Measurements from ENCODE around the gene HCK.

The HCK gene

DNA sequence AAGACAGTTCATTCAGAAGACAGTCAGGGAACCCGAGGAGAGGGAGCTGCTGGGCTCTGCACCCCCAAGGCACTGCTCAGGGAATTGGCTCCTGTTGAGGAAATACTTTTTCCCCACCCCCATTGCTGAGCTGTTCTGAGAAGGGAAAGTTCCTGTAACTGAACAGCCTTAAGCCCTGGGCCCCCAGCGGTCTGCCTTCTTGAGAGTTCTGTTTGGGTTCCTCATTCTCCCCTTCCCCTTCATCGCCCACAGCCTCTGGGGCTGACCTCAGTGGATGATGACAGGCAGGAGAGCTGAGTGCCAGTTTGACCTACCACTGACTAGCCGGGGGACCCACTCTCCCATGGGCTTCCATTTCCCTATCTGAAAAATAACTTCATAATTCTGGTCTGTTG lies 10.7 kb downstream of the HCK start:
- no peak for DNase-seq (ENCODE audit: low read depth)

DNA sequence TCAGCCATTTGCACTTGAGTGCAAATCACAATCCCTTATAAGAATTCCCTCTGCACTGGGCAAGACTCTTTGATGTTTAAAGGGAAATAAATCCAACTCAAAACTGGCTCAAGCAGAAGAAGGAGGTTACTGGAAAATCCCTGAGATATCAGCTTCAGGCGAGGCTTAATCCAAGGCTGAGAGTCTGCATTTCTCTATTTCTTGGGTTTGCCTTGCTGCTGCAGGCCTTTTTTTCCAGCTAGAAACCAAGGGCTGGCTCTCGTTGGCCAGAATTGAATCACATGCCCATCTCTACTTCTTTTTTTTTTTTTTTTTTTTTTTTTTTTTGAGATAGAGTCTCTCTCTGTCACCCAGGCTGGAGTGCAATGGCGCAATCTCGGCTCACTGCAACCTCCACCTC lies 11.7 kb downstream of the HCK start:
- no peak for DNase-seq (ENCODE audit: low read depth)

DNA sequence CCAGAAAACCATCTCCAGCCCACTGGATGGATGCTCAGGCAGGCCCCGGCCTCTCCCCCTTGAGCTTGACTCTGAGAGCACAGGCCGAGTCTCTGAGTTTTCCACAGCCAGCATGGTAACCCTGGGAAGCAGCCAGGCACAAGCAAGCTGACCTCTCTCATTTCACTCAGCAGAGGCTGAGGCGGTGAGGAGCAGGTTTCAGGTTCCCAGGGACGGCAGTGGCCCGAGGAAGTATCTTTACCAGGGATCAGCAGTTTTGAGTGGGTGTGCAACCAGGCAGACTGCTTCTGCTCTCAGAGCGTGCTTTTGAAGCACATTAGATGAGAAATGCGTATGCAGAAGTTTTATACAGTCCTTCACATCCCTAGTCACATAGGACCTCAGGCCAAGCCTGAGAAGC lies 12.6 kb downstream of the HCK start:
- no peak for DNase-seq (ENCODE audit: low read depth)

DNA sequence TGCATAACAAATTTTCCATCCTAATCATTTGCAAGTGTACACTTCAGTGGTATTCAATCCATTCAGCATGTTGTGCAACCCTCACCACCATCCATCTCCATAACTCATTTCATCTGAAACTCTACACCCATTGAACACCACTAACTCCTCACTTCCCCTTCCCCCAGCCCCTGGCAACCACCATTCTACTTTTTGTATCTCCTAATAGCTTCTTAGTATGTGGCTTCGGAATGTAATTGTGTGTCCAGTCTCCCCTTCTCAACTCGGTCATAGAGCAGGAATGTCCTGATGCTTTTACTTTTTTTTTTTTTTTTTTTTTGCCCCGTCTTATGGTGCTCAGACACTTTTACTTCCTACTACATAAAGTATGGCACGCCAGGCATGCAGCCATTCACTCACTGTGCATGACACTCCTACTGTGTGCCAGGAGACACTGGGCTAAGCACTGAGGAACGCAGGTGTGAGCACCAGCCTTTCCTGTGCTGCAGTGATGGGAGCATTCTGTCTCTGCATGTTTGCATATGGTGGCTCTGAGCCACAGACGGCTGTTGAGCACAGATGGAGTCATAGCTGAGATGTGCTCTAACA lies 15.3 kb downstream of the HCK start:
- DNase-seq (ENCODE audit: low read depth), result peak; percentile 99

DNA sequence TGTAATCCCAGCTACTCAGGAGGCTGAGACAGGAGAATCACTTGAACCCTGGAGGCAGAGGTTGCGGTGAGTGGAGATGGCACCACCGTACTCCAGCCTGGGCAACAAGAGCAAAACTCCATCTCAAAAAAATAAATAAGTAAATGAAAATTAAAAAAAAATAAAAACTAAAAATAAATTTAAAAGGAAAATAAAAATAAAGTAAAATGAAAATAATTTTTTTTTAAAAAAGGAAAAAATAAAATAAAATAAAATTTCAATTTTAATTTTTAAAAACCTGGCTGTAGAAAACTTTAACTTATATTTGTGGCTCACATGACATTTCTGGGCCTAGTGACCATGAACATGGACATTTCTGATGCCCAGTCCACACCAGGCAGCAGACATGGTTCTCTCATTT lies 16.1 kb downstream of the HCK start:
- DNase-seq (ENCODE audit: low read depth), result no peak

DNA sequence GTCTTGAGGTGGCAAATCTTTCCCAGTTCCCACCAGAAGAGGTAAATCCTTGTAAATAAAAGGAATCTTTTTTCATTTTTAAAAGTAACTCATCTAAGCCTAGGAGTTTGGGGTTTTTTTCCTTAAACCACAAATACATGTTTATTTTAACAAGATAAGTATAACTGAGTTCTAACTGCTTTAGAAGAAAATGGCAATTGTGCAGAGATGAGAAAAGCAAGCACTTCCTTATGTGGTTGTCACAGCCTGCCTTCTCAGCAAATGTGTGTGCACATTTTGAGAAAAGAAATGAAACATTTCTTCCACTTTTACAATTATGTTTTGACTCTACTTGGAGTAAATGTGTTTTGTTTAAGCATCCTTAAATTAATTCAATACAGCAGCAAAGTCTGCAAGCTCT lies 17.7 kb downstream of the HCK start:
- peak; percentile 34 for DNase-seq (ENCODE audit: low read depth)

DNA sequence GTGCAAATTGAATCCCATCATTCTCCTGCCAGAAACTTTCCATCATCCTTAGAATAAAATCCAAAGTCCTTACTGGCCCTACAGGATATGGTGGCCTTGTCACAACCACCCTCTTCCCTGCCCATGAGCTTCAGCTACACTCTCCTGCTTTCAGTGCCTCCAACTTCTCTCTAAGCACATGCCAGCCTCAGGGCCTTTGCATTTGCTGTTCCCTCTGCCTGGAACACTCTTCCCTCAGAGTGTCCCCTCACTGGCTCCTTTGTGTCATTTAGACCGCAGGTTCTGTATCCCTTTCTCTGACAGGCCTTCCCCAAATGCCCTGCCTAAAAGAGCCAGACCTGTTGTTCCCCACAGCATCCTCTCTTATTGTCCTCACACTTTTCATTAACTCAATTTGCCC lies 18.2 kb downstream of the HCK start:
- no peak for DNase-seq (ENCODE audit: low read depth)

DNA sequence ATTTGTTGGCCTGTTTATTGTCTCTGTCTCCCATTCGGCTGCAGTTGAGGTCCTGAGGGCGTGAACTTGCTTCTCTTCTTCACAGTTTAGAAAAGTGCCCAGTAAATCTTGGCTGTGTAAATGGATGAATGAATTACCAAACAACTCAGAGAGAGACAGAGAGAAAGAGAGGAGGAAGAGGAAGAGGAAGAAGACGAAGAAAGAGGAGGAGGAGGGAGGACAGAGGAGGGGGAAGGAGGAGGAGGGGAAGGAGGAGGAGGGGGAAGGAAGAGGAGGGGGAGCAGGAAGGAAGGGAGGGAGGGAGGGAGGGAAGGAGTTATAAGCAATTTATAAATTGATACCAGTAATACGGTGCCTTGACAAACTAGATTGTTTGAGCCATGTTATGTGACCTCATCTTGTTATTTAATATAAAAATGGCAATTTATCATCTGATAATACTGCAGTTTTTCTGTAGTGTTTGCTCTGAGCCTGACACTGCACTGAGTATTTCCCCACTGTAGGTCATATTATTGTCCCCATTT lies 18.7 kb downstream of the HCK start:
- no peak for DNase-seq (ENCODE audit: low read depth)

DNA sequence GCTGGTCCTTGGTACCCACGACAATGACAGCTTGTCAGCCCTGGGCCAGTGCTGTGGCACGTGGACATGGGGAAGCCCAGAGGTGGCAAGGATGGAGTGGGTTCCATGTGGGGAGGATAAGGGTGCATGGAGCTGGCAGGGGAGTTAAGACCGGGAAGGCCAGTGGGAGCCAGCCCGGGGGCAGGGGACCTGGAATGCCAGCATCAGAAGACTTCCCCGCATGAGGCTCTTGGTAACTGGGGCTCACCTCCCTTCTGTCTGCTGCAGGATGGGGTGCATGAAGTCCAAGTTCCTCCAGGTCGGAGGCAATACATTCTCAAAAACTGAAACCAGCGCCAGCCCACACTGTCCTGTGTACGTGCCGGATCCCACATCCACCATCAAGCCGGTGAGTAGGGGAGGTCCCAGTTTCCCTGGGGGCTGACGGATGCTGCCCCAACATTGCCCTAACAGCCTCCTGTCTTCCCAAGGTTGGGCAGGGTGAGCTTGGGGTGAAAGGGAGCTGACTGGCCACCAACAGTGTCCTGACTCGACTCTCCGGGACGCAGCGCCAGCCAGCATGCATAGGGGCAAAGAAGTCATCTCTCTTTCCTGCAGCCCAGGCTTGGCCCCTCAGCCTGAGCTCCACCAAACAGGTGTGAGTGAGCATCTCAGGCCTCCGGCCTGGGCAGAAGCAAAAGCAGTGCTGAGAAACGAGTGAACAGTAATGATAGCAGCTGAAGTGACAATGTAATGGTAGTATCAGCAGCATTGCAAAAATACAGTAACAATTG lies 19.5 kb downstream of the HCK start:
- DNase-seq (ENCODE audit: low read depth), result no peak

DNA sequence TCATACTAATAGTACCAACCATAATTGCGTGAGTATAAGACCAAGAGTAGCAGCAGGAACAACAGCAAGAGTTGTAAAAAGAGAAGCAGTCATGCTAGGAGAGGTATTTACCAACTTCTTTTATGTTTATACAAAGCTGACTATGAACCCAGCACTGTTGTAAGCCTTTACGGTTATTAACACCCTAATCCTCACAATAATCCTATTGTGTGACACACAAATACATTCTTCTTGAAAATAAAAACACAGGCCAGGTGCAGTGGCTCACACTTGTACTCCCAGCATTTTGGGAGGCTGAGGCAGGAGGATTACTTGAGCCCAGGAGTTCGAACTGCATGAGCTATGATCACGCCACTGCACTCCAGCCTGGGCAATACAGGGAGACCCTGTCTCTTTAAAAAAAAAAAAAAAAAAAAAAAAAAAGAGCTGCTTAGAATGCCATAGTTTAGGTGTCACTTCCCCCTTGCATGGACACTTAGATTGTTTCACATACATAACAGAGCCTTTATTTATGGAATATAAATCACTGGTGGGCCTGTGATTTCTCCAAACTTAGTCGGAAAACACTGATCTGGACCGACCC lies 20.2 kb downstream of the HCK start:
- peak; percentile 49 for DNase-seq (ENCODE audit: low read depth)

DNA sequence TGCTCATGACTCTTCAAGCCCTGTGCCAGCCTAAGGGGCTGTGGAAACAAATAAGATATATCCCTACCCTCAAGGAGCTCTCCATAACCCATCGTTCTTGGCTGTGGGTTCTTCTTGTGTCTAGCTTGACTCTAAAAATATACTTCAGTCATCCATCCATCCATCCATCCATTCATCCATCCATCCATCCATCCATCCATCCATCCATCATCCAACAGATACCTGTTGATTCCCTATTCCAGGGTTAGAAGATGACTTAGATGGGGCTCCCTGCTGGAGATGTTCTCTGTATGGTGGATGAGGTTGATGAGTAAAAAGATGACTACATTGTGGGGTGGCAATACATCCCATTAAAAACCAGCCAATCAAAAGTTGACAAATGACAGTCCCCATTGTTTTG lies 23.5 kb downstream of the HCK start:
- no peak for DNase-seq (ENCODE audit: low read depth)

DNA sequence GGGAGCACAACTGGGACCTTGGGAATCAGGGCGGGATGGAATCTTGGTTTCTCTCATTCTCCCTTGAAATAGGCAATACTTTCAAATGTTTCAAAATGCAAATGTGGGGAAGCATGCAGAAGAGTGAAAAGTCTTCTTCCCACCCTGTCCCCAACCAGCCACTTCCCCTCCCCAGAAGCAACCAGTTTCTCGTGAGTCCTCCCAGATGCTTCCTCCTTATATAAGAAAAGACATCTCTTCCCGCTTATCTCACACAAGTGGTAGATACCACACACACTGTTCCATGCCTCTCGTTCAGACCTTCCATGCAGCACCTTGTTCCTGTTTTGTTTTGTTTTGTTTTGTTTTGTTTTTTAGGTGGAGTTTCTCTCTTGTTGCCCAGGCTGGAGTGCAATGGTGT lies 25.1 kb downstream of the HCK start:
- DNase-seq (ENCODE audit: low read depth), result no peak

DNA sequence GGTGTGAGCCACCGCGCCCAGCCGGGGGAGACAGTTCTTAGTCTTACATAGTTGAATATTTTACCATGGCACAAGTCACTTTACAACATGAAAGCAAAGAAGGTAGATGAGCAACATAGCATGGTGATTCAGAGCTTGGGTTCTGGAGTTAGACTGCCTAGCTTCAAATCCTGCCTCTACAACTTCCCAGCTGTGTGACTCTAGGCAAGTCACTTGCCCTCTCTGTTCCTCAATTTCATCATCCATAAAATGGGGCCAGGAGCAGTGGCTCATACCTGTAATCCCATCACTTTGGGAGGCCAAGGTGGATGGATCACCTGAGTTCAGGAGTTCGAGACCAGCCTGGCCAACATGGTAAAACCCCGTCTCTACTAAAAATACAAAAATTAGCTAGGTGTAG lies 26.3 kb downstream of the HCK start:
- no peak for DNase-seq (ENCODE audit: low read depth)

DNA sequence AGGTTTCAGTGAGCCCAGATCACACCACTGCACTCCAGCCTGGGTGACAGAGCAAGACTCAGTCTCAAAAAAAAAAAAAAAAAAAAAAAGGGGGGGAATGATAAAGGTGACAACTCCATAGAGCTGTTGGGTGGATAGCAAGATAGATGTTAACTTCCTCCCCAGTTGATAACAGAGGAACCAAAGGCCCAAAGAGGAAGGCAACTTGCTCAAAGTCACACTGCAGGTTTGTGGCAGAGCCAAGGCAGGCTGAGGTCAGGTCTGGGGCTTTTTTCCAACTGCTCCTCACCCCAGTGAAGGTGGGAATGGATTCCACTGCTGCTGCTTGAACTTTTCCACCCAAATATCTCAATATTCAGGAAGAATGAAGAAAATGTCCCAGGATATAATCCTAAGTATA lies 26.7 kb downstream of the HCK start:
- no peak for DNase-seq (ENCODE audit: low read depth)

DNA sequence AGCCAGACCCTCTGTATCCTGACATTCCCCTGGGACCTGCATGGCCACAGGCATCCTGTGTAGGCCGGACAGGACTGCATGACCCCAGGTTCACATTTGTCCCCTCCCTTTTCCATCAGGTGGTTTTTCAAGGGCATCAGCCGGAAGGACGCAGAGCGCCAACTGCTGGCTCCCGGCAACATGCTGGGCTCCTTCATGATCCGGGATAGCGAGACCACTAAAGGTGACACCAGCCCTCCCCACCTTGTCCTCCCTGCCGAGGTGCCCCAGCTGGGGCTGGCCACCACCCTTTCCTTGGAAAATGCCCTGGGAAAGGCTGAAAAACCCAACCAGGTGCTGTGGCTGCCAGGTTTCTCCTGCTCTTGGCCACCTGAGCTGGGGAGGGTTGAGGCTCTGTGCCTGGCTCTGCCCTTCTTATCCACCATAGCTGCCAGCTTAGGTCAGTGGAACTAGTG lies 27.6 kb downstream of the HCK start:
- no peak for DNase-seq (ENCODE audit: low read depth)

DNA sequence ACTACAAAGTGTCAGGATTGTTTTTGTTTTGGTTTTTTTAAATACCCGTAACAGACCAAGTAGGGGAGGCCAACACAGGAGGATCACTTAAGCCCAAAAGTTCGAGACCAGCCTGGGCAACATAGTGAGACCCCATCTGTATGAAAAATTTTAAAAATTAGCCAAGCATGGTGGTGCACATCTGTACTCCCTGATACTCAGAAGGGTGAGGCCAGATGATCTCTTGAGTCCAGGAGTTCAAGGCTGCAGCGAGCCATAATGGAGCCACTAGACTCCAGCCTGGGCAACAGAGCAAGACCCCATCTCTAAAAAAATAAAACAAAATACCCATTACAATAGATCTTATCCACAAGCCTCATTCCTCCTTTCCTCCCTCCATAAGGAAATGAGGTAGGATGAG lies 28.7 kb downstream of the HCK start:
- DNase-seq (ENCODE audit: low read depth), result no peak

DNA sequence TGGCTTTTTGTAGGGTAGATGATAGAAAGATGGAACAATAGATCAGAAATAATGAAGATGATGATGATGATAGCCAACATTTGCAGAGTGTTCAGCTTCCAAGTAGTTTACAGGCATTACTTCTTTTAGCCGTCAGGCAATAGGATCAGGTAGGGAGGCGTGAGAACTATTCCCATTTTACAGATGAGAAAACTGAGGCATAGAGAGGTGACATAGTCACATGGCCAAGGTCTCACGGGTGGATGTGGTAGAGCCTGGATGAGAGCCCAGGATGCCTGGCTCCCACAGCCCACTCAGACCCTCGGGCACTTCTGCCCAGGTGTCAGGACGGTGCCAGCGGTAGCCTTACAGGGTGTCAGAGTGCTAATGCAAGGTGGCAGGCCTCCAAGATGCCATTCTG lies 31.4 kb downstream of the HCK start:
- no peak for DNase-seq (ENCODE audit: low read depth)

DNA sequence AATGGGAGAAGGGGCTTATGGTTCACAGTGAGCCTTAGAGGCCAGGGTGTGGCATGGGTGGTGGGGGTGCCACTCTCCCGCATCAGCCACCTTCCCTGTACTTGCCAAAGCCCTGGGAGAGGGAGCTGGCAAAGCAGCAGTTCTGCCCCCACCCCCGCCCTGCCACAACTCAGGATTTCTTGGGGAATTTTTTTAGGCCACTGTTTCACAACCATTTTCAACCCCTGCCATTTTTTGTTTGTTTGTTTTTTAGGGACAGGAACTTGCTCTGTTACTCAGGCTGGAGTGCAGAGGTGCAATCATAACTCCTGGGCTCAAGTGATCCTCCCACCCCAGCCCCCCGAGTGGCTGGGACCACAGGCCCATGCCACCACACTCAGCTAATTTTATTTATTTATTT lies 35.0 kb downstream of the HCK start:
- DNase-seq (ENCODE audit: low read depth), result no peak

DNA sequence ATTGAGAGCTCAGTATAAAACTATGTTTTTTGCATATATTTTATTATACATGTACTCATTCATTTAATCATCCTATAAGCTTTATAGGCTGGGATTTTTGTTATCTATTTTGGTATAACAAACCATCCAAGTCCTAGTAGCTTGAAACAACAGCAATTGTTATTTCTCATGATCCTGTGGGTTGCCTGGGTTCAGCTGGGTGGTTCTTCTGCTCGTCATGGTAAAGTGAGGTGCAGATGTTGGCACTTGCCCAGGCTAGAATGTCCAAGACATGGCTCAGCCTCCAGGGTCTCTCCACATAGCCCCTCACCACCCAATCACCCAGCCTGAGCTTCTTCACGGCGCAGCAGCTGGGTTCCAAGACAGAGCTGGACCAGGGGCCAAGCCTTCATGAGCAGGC lies 36.7 kb downstream of the HCK start:
- DNase-seq (ENCODE audit: low read depth), result no peak

DNA sequence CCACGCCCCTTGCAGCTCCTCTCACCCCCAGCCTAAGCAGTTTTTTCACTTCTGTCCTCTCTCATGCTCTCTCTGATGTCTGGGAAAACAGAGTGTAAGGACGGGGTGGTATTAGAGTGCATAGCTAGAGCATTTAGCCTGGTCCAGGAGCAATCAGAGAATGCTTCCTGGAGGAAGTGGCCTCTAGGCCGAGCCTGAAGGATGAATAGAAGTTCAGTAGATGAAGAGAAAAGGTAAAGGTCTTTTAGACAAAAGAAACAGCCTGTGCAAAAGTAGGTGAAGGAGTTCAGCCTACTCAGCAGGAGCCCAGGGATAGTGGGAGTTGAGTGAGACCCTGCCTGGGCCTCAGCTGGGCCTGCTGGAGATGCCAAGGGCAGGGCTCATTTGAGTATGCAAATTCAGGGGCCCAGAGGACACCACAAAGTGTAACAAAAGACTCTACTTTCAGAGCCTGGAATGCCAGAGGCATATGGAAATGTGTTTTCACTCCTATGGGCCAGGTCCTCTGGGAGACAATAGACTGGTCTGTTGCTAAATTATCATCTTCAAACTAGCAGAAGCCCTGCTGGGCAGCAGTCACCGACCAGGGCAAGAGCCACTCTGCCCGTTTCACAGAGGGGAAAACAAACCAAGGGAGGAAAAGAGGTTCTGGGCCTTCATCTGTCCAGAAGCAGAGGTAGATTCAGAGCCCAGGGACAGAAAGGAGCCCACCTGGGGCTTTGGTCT lies 37.8 kb downstream of the HCK start:
- no peak for DNase-seq (ENCODE audit: low read depth)

DNA sequence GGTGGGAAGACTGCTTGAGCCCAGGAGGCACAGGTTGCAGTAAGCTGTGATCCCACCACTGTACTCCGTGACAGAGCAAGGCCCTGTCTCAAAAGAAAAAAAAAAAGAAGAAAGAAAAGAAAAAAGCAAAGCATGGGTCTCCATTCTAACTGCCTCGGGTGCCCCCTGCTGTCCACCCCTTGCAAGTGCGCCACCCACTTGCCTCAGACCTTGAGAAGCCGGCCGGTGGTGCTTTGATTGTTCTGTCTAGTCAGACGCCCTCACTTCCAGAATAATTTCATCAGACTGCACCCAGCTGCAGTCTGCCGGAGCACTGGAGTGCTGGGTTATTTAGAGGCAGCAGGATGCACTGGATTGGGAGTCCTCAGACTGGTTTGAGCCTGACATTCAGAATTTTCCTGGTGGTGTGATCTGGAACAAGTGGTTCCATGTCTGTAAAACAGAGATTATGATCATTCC lies 39.9 kb downstream of the HCK start:
- DNase-seq (ENCODE audit: low read depth), result peak; percentile 78

DNA sequence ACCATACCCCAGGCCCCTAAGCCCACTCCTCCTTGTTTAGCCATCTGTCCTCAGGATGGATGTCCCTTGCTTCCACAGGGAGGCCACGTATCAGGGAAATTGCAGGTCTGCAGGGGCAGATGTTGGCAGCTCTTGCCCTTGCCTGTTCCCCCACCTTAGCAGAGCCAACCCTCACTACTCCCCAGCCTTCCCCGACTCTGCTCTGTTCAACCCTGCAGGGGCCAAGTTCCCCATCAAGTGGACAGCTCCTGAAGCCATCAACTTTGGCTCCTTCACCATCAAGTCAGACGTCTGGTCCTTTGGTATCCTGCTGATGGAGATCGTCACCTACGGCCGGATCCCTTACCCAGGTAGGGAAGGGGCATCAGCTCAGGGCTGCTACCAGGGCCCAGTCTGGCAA lies 46.7 kb downstream of the HCK start:
- DNase-seq (ENCODE audit: low read depth), result no peak

Measured in EH (cell line).